ENCODE data around the gene AOX1. TPM values are rescaled to one million over a fixed set of nuclear protein-coding genes. Genes with fewer than 3 reads are reported as not detected.

AOX1 gene
- total and polyA plus RNA-seq, 2 experiments from 2014 or later = 1.4 to 5.0 TPM

- ATAC-seq = peak; percentile 45; the same call in 2 of the 3 replicates
- H3K9me3 Mint-ChIP-seq = no peaks in the 10 kb centered on the region
- TF ChIP-seq CTCF (conservative IDR thresholded peaks at IDR 0.05; ENCODE audit: low read depth in 2 of 2) = peak in 1 of 2 experiments; percentile 31; a peak in 2 of 4 replicates
- TF ChIP-seq, protein P1, sequence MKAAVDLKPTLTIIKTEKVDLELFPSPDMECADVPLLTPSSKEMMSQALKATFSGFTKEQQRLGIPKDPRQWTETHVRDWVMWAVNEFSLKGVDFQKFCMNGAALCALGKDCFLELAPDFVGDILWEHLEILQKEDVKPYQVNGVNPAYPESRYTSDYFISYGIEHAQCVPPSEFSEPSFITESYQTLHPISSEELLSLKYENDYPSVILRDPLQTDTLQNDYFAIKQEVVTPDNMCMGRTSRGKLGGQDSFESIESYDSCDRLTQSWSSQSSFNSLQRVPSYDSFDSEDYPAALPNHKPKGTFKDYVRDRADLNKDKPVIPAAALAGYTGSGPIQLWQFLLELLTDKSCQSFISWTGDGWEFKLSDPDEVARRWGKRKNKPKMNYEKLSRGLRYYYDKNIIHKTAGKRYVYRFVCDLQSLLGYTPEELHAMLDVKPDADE (IDR thresholded peaks at IDR 0.05) = no peak
- H3F3A ChIP-seq (replicated peaks; ENCODE audit: low read depth) = no peaks in the 10 kb centered on the region
- no peak overlapping the region for H3K4me2 ChIP-seq
- H3K27me3 ChIP-seq (ENCODE audit: insufficient read depth) = no peaks in the 10 kb centered on the region
- no peaks in the 10 kb centered on the region for H3K9me2 ChIP-seq (ENCODE audit: insufficient read depth)
- no peaks in the 10 kb centered on the region for H3K4me1 Mint-ChIP-seq
- H3K36me3 Mint-ChIP-seq (ENCODE audit: low read depth) = no peaks in the 10 kb centered on the region
- no peak overlapping the region for H3K4me3 Mint-ChIP-seq
- H3K27ac Mint-ChIP-seq = no peak overlapping the region
- no peak overlapping the region for H3K27ac ChIP-seq (ENCODE audit: low read depth)
- H4K20me1 ChIP-seq (replicated peaks; ENCODE audit: insufficient read depth) = no peaks in the 10 kb centered on the region
- no peak for DNase-seq (ENCODE audit: low spot score)
- H3K4me1 ChIP-seq (ENCODE audit: insufficient read depth) = no peaks in the 10 kb centered on the region
- no peak overlapping the region for H3K4me3 ChIP-seq
- H3K79me2 ChIP-seq (replicated peaks; ENCODE audit: insufficient read depth) = no peaks in the 10 kb centered on the region
- H3K27me3 Mint-ChIP-seq (ENCODE audit: insufficient read depth, low read depth, poor library complexity) = no peaks in the 10 kb centered on the region
- 0 out of 2 replicates have a peak overlapping the region, but pooled peaks have one; percentile 16 for H2AFZ ChIP-seq
- no peaks in the 10 kb centered on the region for H3K36me3 ChIP-seq (ENCODE audit: insufficient read depth)
Measured at GRCh38 chr2:200618590-200619021, 32.8 kb downstream of the AOX1 start.

DNA sequence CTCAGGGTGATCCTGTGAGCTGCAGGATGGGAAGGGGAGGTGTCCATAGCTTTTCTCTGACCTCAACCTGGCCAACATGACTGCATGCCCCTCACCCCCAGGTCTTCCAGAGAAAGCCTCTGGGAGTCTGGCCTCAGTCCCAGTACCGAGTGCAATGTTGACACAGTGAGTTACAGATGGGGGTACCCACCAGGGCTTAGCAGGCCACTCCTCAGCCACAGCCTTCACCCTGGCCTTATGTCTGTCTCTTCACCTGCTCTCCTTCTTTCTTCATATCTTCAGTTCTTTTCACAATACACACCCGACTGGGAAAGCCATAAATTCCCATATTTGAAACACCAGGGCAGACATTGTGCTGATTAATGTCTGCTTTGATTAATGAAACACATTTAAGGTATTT lies 33.5 kb downstream of the AOX1 start:
- no peak for ATAC-seq
- Histone ChIP-seq H3K79me2 (replicated peaks; ENCODE audit: insufficient read depth) (no peaks in the 10 kb centered on the region), H2AFZ (no peak overlapping the region), H3K27me3 (ENCODE audit: insufficient read depth) (no peaks in the 10 kb centered on the region), H3F3A (replicated peaks; ENCODE audit: low read depth) (no peaks in the 10 kb centered on the region), H3K36me3 (ENCODE audit: insufficient read depth) (no peaks in the 10 kb centered on the region), H3K9me2 (ENCODE audit: insufficient read depth) (no peaks in the 10 kb centered on the region), H3K4me2 (no peak overlapping the region), H4K20me1 (replicated peaks; ENCODE audit: insufficient read depth) (no peaks in the 10 kb centered on the region), H3K4me3 (no peak overlapping the region), H3K27ac (ENCODE audit: low read depth) (no peak overlapping the region), H3K4me1 (ENCODE audit: insufficient read depth) (no peaks in the 10 kb centered on the region)
- H3K27me3 Mint-ChIP-seq (ENCODE audit: insufficient read depth, low read depth, poor library complexity) = no peaks in the 10 kb centered on the region
- H3K4me3 Mint-ChIP-seq = no peak overlapping the region
- no peak overlapping the region for H3K27ac Mint-ChIP-seq
- H3K4me1 Mint-ChIP-seq = no peaks in the 10 kb centered on the region
- H3K36me3 Mint-ChIP-seq (ENCODE audit: low read depth) = no peaks in the 10 kb centered on the region
- no peaks in the 10 kb centered on the region for H3K9me3 Mint-ChIP-seq
- DNase-seq (ENCODE audit: low spot score) = no peak
- TF ChIP-seq STAT1 (IDR thresholded peaks at IDR 0.05; ENCODE audit: unreplicated experiment) (no peak), ZNF462 (CRISPR knock-in tag; IDR thresholded peaks at IDR 0.05) (no peak), ZNF331 (CRISPR knock-in tag; IDR thresholded peaks at IDR 0.05; ENCODE audit: low read depth) (no peak), EZH2phosphoT487 (IDR thresholded peaks at IDR 0.05; ENCODE audit: unreplicated experiment) (no peak), CREB1 (CRISPR knock-in tag; IDR thresholded peaks at IDR 0.05; ENCODE audit: low read depth) (no peak), NANOG (IDR thresholded peaks at IDR 0.05; ENCODE audit: borderline replicate concordance) (no peak), POLR2AphosphoS5 (IDR thresholded peaks at IDR 0.05; ENCODE audit: low read depth) (no peak), ZNF114 (CRISPR knock-in tag; IDR thresholded peaks at IDR 0.05) (no peak), EZH2 (IDR thresholded peaks at IDR 0.05; ENCODE audit: low read depth, unreplicated experiment) (no peak)
- TF ChIP-seq, protein P1 (IDR thresholded peaks at IDR 0.05) = no peak

All from GM23338 (cell line).